ENCODE results near the gene ZNF511. TPM values are rescaled to one million over a fixed set of nuclear protein-coding genes. Genes with fewer than 3 reads are reported as not detected.

The ZNF511 gene
- total and polyA plus RNA-seq, 3 donors from 2014 or later: 39.6 to 50.5 (median 46.5) TPM

DNA sequence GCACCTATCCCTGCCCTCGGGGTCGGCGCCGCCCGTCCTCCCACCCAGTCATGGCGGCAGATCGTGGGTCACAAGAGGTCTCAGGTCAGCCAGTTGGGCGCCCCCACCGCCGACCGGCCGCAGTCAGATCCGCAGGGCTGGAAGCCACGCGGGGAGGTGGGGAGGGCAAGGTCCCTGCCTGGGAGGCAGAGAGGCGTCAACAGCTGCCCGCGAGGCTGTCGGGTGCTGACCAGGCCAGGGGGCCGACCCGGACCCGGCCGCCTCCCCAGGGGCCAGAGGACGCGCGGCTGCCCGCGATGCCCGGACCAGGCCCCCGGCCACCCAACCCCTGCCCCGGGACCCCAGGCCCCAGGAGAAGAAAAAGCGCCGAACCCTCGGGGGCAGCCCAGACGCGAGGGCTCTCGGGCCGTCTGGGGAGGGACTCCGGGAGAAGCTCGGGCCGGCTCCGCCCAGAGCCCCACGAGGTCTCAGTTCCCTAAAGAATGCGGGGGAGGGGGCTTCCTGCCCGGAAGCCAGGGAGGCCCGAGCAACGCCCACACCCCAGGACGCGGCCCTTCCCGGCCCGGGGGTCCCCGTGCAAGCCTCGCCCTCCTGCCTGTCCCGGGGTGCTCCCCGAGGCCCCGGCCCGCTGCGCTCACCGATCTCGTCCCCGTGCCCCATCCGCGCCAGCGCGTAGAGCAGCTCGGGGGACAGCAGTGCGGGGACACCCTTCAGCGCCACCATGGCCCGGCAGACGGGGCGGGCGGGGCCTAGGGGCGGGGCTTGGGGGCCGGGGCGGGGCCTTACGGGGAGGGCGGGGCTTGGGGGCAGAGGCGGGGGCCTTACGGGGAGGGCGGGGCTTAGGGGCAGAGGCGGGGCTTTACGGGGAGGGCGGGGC is 48.8 kb downstream of the ZNF511 start, which contains the start of gene FUOM:
Gene FUOM, minus strand, starts transcription at position 735 of the 877 bp plus-strand sequence. Its CDS starts 12 bp downstream, at position 723.
- Histone ChIP-seq H3K4me1 (peaks cover 9% of the 10 kb centered on the region), H3K4me3 (peak within 1 kb of the TSS; percentile 55 to 61), H3K27me3 (no peaks in the 10 kb centered on the region), H3K36me3 (ENCODE audit: low read depth, missing control alignments) (no peaks in the 10 kb centered on the region), H3K27ac (peak within 1 kb of the TSS in 1 of 2 donors; percentile 36), H3K9me3 (no peaks in the 10 kb centered on the region)
- no peak for DNase-seq
- 2% methylated on average over 15 to 60 of the region's 83 CpGs for WGBS, 2 donors
- intact Hi-C loops (cut with DNase I; ENCODE audit: low total_unique reads): no loop called here
- TF ChIP-seq POLR2A (IDR thresholded peaks at IDR 0.05): no peak
- TF ChIP-seq, protein P1, sequence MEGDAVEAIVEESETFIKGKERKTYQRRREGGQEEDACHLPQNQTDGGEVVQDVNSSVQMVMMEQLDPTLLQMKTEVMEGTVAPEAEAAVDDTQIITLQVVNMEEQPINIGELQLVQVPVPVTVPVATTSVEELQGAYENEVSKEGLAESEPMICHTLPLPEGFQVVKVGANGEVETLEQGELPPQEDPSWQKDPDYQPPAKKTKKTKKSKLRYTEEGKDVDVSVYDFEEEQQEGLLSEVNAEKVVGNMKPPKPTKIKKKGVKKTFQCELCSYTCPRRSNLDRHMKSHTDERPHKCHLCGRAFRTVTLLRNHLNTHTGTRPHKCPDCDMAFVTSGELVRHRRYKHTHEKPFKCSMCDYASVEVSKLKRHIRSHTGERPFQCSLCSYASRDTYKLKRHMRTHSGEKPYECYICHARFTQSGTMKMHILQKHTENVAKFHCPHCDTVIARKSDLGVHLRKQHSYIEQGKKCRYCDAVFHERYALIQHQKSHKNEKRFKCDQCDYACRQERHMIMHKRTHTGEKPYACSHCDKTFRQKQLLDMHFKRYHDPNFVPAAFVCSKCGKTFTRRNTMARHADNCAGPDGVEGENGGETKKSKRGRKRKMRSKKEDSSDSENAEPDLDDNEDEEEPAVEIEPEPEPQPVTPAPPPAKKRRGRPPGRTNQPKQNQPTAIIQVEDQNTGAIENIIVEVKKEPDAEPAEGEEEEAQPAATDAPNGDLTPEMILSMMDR (IDR thresholded peaks at IDR 0.05): no peak

DNA sequence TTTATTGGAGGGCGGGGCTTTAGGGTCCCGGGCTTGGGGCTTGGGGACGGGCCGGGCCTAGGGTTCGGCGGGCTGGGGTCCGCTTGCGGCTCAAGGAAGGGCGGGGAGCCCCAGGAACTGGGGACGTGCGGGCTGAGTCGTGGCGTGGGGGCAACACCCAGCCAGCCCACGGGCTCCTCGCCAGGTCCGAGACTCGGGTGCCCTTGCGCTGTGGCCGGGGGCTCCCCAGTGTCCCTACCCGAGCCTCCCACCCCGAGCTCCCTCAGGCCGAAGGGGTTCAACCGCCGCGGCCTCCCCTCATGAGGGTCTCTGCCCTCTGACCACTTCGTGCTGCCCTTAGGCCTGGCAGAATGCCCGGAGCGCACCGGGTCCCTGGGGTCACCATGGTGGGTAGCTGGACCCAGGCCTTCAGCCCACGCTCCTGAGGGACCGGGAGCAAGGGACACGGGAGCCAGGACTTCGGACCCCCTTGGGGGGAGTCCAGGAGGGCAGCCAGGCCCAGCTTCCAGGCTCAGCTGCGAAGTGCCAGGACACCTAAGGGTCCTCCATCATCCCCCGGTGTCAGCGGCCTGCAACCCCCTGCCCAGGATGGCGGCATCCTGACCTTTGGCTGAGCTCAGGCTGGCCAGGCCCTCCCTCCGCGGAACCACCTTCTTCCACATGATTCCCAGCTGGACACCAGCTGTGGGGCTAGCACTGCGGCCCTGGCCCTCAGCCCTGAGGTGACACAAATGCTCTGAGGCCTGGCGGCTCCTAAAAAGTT is 49.6 kb downstream of the ZNF511 start:
- peak overlapping the region in 1 of 2 donors; percentile 61 for H3K4me3 ChIP-seq
- 58 to 69% methylated on average over 23 to 39 of the region's 41 CpGs for WGBS, 2 donors
- intact Hi-C loops (cut with DNase I; ENCODE audit: low total_unique reads): no loop called here
- no peak for DNase-seq
- TF ChIP-seq, protein P1 (IDR thresholded peaks at IDR 0.05): no peak
- no peak for TF ChIP-seq POLR2A (IDR thresholded peaks at IDR 0.05)
- no peaks in the 10 kb centered on the region for H3K9me3 ChIP-seq
- H3K36me3 ChIP-seq (ENCODE audit: low read depth, missing control alignments): no peaks in the 10 kb centered on the region
- H3K27ac ChIP-seq: no peak overlapping the region
- H3K27me3 ChIP-seq: no peaks in the 10 kb centered on the region
- H3K4me1 ChIP-seq: peaks cover 9% of the 10 kb centered on the region

DNA sequence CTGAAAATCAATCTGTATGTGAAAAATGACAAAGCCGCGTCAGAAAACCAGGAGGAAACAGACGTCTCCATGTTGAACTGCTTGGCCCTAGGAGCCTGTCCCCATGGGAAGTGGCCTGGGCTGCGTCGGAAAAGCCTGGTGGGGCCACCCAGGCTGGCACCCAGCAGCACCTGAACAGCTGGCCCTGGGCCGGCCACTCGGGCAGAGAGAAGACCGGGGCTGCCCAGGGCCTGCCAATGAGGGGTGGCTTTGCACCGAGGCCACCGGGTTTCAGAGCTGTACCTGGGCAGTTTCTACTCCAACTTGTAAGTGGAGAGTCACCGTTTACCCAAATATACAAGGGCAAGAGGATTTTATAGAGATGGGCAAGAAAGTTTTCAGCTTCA is 50.2 kb downstream of the ZNF511 start:
- no peak overlapping the region for H3K4me3 ChIP-seq
- no peaks in the 10 kb centered on the region for H3K36me3 ChIP-seq (ENCODE audit: low read depth, missing control alignments)
- WGBS, 2 donors: 82 to 89% methylated on average over 8 to 11 of the region's 11 CpGs
- peaks cover 9% of the 10 kb centered on the region for H3K4me1 ChIP-seq
- TF ChIP-seq, protein P1 (IDR thresholded peaks at IDR 0.05): no peak
- H3K27me3 ChIP-seq: no peaks in the 10 kb centered on the region
- H3K27ac ChIP-seq: no peak overlapping the region
- intact Hi-C loops (cut with DNase I; ENCODE audit: low total_unique reads): no loop called here
- DNase-seq: no peak
- H3K9me3 ChIP-seq: no peaks in the 10 kb centered on the region

DNA sequence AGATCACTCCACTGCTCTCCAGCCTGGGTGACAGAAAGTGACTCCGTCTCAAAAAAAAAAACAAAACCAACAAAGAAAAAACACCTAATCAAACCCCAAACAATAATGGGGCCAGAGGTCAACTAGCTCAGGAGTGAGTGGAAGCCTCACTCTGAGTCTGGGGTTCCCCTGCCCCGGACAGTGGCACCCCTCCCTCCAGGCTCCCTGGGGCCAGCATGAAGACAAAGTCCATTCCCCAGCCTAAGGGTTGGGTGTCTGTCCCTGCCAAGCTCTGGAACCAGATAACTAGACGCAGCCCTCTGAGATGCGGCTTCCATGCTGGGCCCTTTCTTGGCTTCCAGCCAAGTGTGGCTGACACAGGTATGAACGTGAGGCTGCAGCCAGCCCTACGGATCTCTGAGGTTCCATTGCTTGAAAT is 50.8 kb downstream of the ZNF511 start:
- Histone ChIP-seq H3K9me3 (no peaks in the 10 kb centered on the region), H3K4me3 (no peak overlapping the region), H3K27me3 (no peaks in the 10 kb centered on the region), H3K4me1 (peaks cover 9% of the 10 kb centered on the region), H3K36me3 (ENCODE audit: low read depth, missing control alignments) (no peaks in the 10 kb centered on the region), H3K27ac (no peak overlapping the region)
- DNase-seq: peak; percentile 46
- TF ChIP-seq POLR2A (IDR thresholded peaks at IDR 0.05): no peak
- TF ChIP-seq, protein P1 (IDR thresholded peaks at IDR 0.05): no peak
- 45 to 48% methylated on average over 4 to 6 of the region's 6 CpGs for whole genome bisulfite sequencing, 2 donors
- intact Hi-C loops (cut with DNase I; ENCODE audit: low total_unique reads): no loop called here
